ENCODE measurements around the gene TRIB2.

Gene TRIB2

GRCh38 chr2:12781329-12781728 lies 64.6 kb downstream of the TRIB2 start:
- DNase-seq = no peak

DNA sequence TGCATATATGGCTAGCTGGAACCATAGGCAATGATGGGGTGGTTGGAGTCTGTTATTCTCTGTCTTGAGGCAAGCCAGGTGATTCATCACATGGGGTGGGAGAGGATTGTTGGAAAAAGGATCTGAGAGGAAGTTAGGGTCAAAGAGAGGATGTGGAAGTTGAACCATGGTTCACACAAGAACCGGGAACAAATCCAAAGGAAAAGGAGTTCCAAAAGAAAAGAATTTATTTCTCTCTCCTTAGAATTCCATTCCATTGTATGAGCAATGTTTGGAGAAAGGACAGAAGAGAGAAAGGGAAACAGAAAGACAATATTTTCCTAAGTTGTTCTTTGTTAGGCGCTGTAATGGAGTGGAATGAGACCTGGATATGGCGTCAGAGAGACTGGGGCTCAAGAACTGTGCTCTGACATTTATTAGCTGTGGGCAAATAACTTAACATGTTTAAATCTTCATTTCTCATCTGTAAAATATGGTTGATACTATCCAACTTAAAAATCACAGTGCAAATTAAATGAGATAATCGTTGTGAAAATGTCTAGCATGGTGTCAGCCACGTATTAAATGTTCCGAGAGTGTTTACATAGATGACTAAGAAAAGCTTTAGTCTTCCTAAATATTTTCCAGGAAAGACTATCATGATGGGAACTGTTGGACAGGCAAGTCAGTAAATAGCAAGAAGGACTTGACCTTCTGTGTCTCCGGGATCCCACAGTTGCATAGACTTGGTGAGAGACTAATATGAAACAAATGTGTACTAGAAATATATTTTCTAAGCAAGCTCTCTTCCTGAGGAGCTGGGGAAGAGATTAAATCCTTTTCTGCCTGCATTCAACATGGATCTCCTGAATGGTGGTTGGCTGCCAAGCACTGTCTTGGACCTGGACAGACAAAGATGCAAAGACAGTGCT lies 71.4 kb downstream of the TRIB2 start:
- DNase-seq = no peak

DNA sequence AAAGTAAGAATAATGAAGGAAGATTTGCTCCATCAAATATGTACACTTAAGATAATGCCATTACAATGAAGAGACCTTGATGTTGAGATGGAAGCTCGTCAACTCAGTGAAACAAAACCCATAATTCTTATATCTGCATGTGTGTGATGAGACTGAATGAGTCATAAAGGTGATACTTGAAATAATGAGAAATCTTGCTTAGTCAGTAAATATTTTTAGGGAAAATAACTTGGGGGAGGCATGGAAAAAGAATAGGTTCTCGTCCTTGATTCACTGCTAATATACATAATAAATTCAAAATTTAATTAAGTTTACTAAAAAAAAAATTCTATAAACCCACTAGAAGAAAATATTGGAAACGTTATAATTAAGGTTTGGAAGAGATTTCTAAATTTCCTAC lies 75.2 kb downstream of the TRIB2 start:
- DNase-seq = no peak
